ENCODE data around the gene ZKSCAN1. TPM values are rescaled to one million over a fixed set of nuclear protein-coding genes. Genes with fewer than 3 reads are reported as not detected.
"Not testable (repeated sequence)": the region's sequence is repeated elsewhere in the genome, so short reads cannot be mapped to it uniquely, and the experiment has no call there.

Gene ZKSCAN1
- total and polyA plus RNA-seq, 2 donors (not counting 1 experiment from before 2014, with no cell fraction given): 12.9 to 97.4 TPM

DNA sequence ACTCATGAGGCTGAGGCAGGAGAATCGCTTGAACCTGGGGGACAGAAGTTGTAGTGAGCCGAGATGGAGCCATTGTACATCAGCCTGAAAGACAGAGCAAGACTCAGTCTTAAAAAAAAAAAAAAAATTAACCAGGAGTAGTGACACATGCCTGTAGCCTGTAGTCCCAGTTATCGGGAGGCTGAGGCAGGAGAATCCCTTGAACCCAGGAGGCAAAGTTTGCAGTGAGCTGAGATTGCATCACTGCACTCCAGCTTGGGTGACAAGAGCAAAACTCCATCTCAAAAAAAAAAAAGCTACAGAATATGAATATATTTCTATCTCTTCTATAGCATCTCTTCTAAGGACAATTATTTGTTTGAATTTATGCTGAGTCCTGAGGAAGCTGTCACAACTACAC, 46.1 kb upstream of the ZKSCAN1 start:
- peaks cover 49% of the 10 kb centered on the region for H3K27me3 Mint-ChIP-seq
- Histone ChIP-seq H3K4me2 (replicated peaks; ENCODE audit: low read depth, low read length, poor library complexity, severe bottlenecking) (no peak overlapping the region), H3K4me1 (ENCODE audit: control insufficient read depth in 2 of 2, insufficient read depth in 2 of 2, low read length in 2 of 2) (no peaks in the 10 kb centered on the region), H3K79me2 (ENCODE audit: control insufficient read depth, insufficient read depth, low read length) (no peaks in the 10 kb centered on the region), H3K27ac (ENCODE audit: low read length in 2 of 2) (no peak overlapping the region), H3K36me3 (replicated peaks in 1 of 2; ENCODE audit: control extremely low read depth in 1 of 2, control insufficient read depth in 1 of 2, extremely low read depth in 1 of 2, insufficient read depth in 2 of 2, low read length in 1 of 2) (no peaks in the 10 kb centered on the region), H2AFZ (ENCODE audit: insufficient read depth, low read depth, low read length, poor library complexity, severe bottlenecking) (no peak overlapping the region), H4K20me1 (ENCODE audit: control insufficient read depth, insufficient read depth, low read length, poor library complexity, severe bottlenecking) (no peaks in the 10 kb centered on the region), H3K9ac (ENCODE audit: low read length) (no peak overlapping the region), H3K9me3 (ENCODE audit: control extremely low read depth in 1 of 3, control insufficient read depth in 2 of 3, insufficient read depth in 1 of 3, low read length in 2 of 3) (peaks cover 0 to 8% (median 0%) of the 10 kb centered on the region in 3 donors), H3K27me3 (replicated peaks in 1 of 4; ENCODE audit: control extremely low read depth in 1 of 4, control insufficient read depth in 3 of 4, insufficient read depth in 4 of 4, low read length in 3 of 4) (peaks cover 0 to 23% (median 4%) of the 10 kb centered on the region in 4 experiments), H3K4me3 (ENCODE audit: control extremely low read depth in 1 of 5, extremely low read depth in 1 of 5, insufficient read depth in 1 of 5, low read depth in 2 of 5, low read length in 4 of 5) (no peak overlapping the region)
- no peaks in the 10 kb centered on the region for H3K9me3 Mint-ChIP-seq (ENCODE audit: insufficient read depth)
- no peak for DNase-seq
- intact Hi-C loops (cut with micrococcal nuclease): no loop called here
- CTCF ChIA-PET: interaction anchor here (0.6 to 1.6 kb wide), 3 partner anchors 10 to 167 kb away, joined by 4 to 6 read pairs (median 4); no protein-coding TSS in a partner anchor
- TF ChIP-seq, protein P1, sequence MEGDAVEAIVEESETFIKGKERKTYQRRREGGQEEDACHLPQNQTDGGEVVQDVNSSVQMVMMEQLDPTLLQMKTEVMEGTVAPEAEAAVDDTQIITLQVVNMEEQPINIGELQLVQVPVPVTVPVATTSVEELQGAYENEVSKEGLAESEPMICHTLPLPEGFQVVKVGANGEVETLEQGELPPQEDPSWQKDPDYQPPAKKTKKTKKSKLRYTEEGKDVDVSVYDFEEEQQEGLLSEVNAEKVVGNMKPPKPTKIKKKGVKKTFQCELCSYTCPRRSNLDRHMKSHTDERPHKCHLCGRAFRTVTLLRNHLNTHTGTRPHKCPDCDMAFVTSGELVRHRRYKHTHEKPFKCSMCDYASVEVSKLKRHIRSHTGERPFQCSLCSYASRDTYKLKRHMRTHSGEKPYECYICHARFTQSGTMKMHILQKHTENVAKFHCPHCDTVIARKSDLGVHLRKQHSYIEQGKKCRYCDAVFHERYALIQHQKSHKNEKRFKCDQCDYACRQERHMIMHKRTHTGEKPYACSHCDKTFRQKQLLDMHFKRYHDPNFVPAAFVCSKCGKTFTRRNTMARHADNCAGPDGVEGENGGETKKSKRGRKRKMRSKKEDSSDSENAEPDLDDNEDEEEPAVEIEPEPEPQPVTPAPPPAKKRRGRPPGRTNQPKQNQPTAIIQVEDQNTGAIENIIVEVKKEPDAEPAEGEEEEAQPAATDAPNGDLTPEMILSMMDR (IDR thresholded peaks at IDR 0.05): no peak
- TF ChIP-seq EZH2 (IDR thresholded peaks at IDR 0.05; ENCODE audit: borderline replicate concordance, insufficient read depth, low read depth, low read length, poor library complexity, severe bottlenecking): no peak
- WGBS (ENCODE audit: insufficient coverage): 89% methylated on average over 3 of the region's 3 CpGs
- POLR2A ChIA-PET: no interaction called here
- H3K4me3 Mint-ChIP-seq: no peak overlapping the region
- no peak for ATAC-seq (ENCODE audit: low read depth)
- no peaks in the 10 kb centered on the region for H3K4me1 Mint-ChIP-seq
- no peak overlapping the region for H3K27ac Mint-ChIP-seq

DNA sequence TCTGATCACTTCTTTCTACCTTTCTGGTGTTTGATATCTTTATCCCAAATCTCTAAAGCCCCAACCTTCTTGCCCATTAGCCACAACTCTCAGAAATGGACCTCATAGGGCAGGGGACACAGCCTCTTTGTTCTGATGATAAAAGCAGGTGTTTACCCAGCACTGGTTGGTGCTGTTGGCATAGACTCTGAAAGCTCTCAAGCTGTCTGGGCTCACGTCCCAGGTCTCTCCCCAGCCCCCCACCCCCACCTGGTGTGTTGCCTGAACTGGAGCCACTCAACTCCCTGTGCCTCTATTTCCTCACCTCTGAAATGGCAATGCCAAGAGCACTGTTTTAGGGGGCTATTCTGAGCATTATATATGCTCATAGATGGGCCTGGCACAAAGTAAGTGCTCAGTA, 45.6 kb upstream of the ZKSCAN1 start:
- CTCF ChIA-PET: interaction anchor here (0.6 to 1.6 kb wide), 3 partner anchors 10 to 166 kb away, joined by 4 to 6 read pairs (median 4); no protein-coding TSS in a partner anchor

More for the DNA sequence above, 45.6 kb upstream of the ZKSCAN1 start:
- ATAC-seq (ENCODE audit: low read depth); H3K4me1 Mint-ChIP-seq; H3K4me2 ChIP-seq (replicated peaks; ENCODE audit: low read depth, low read length, poor library complexity, severe bottlenecking); H3K4me3 Mint-ChIP-seq; H3K27ac Mint-ChIP-seq; H3K36me3 ChIP-seq (replicated peaks in 1 of 2; ENCODE audit: control extremely low read depth in 1 of 2, control insufficient read depth in 1 of 2, extremely low read depth in 1 of 2, insufficient read depth in 2 of 2, low read length in 1 of 2); H3K27ac ChIP-seq (ENCODE audit: low read length in 2 of 2); H3K9ac ChIP-seq (ENCODE audit: low read length); H3K4me1 ChIP-seq (ENCODE audit: control insufficient read depth in 2 of 2, insufficient read depth in 2 of 2, low read length in 2 of 2); H3K4me3 ChIP-seq (ENCODE audit: control extremely low read depth in 1 of 5, extremely low read depth in 1 of 5, insufficient read depth in 1 of 5, low read depth in 2 of 5, low read length in 4 of 5); H3K9me3 ChIP-seq (ENCODE audit: control extremely low read depth in 1 of 3, control insufficient read depth in 2 of 3, insufficient read depth in 1 of 3, low read length in 2 of 3); POLR2A ChIA-PET; H4K20me1 ChIP-seq (ENCODE audit: control insufficient read depth, insufficient read depth, low read length, poor library complexity, severe bottlenecking); DNase-seq; H2AFZ ChIP-seq (ENCODE audit: insufficient read depth, low read depth, low read length, poor library complexity, severe bottlenecking); intact Hi-C loops (cut with micrococcal nuclease); H3K9me3 Mint-ChIP-seq (ENCODE audit: insufficient read depth); H3K79me2 ChIP-seq (ENCODE audit: control insufficient read depth, insufficient read depth, low read length): not testable (repeated sequence)
- peaks cover 46% of the 10 kb centered on the region for H3K27me3 Mint-ChIP-seq
- H3K27me3 ChIP-seq (replicated peaks in 1 of 4; ENCODE audit: control extremely low read depth in 1 of 4, control insufficient read depth in 3 of 4, insufficient read depth in 4 of 4, low read length in 3 of 4): peaks cover 0 to 17% (median 4%) of the 10 kb centered on the region in 4 experiments
- WGBS (ENCODE audit: insufficient coverage): no CpG with 5 or more reads among the region's 1 CpG

All from B cell (primary cell).